Endothelial cell of umbilical vein (primary cell): ENCODE data around the gene NOD2. TPM values are rescaled to one million over a fixed set of nuclear protein-coding genes. Genes with fewer than 3 reads are reported as not detected.
A peak's percentile ranks its signal among the peaks of the same experiment; 100 is the strongest.

Experiments
- BruUV-seq: library from RNA; stranded (reverse); fragments of 400-500 nt; replicated peaks from 2 replicates; lab custom pipeline; 2021; lab: Mats Ljungman, UMichigan
- CTCF ChIA-PET: fragments of 300-600, 350-600 bp; sonication (Branson Sonifier 250); formaldehyde crosslinking; loops from one replicate; lab custom pipeline; 2021; ENCODE audit warnings: antibody characterized with exemption, inconsistent platforms; lab: Charles Lee
- POLR2A ChIA-PET: fragments of 300-600, 350-600 bp; sonication (Branson Sonifier 250); formaldehyde crosslinking; loops from one replicate; lab custom pipeline; 2021; ENCODE audit warnings: antibody characterized with exemption, inconsistent platforms; lab: Charles Lee
- DNase-seq: peaks from one replicate; pipeline ENCODE4 v3.0.0-alpha.2; 2011; ENCODE audit warnings: low read depth, low spot score
- FAIRE-seq: peaks from 2 replicates; lab custom pipeline; 2011; peaks lifted over from hg19 to GRCh38; lab: Jason Lieb, UNC
- H2AFZ ChIP-seq: 2 replicates; pipeline ENCODE4 v1.6.0; 2012; ENCODE audit warnings: low read depth, low read length, control low read depth, inconsistent platforms
- H3K27ac ChIP-seq: 2 replicates; pipeline ENCODE4 v1.5.1; 2011; ENCODE audit warnings: low read depth, mild to moderate bottlenecking, control low read depth, low read length, moderate library complexity; ENCODE audit not compliant: insufficient read depth
- H3K27me3 ChIP-seq, 2 experiments: 2 replicates each; pipeline versions ENCODE4 v1.6.0 to v1.6.1; 2011; ENCODE audit warnings: low read length in 2 of 2, mixed read lengths in 1 of 2; ENCODE audit not compliant: control insufficient read depth in 2 of 2, insufficient read depth in 2 of 2
- H3K36me3 ChIP-seq, 2 experiments: 2 replicates in 1 of 2; 3 replicates in 1 of 2; pipeline ENCODE4 v1.5.1; 2011; ENCODE audit warnings: low read length in 2 of 2, mild to moderate bottlenecking in 1 of 2, moderate library complexity in 1 of 2; ENCODE audit not compliant: control insufficient read depth in 2 of 2, insufficient read depth in 2 of 2; ENCODE audit errors: extremely low read depth in 1 of 2
- H3K4me1 ChIP-seq: 3 replicates; pipeline ENCODE4 v1.5.1; 2011; ENCODE audit warnings: mild to moderate bottlenecking, low read length; ENCODE audit not compliant: control insufficient read depth, insufficient read depth; ENCODE audit errors: extremely low read depth
- H3K4me2 ChIP-seq: 2 replicates; pipeline ENCODE4 v1.6.1; 2011; ENCODE audit warnings: low read length, control low read depth, mixed read lengths; ENCODE audit not compliant: insufficient read depth
- H3K4me3 ChIP-seq, 3 experiments: fragments of 200-600 bp in 1 of 3; sonication (generic), shearing (Covaris generic) in 1 of 3; replicated peaks in 1 of 3; 2 replicates each; pipeline ENCODE4 v1.5.1; 2011 to 2016; ENCODE audit warnings: control low read depth in 3 of 3, low read length in 3 of 3, mild to moderate bottlenecking in 2 of 3, inconsistent platforms in 1 of 3, low read depth in 1 of 3, moderate library complexity in 1 of 3; ENCODE audit not compliant: insufficient read depth in 1 of 3
- H3K79me2 ChIP-seq: 2 replicates; pipeline ENCODE4 v1.6.0; 2012; ENCODE audit warnings: low read length, inconsistent platforms; ENCODE audit not compliant: control insufficient read depth, insufficient read depth
- H3K9ac ChIP-seq: replicated peaks from 2 replicates; pipeline ENCODE3; 2011; ENCODE audit warnings: low read length, control low read depth; ENCODE audit not compliant: insufficient read depth; ENCODE audit errors: extremely low read depth
- H3K9me1 ChIP-seq: replicated peaks from 3 replicates; pipeline ENCODE4 v1.6.0; 2011; ENCODE audit warnings: mild to moderate bottlenecking, low read length; ENCODE audit not compliant: control insufficient read depth, insufficient read depth; ENCODE audit errors: extremely low read depth
- H3K9me3 ChIP-seq: replicated peaks from 2 replicates; pipeline ENCODE4 v1.5.1; 2012; ENCODE audit warnings: low read length, inconsistent platforms; ENCODE audit not compliant: control insufficient read depth, insufficient read depth
- H4K20me1 ChIP-seq: replicated peaks from 2 replicates; pipeline ENCODE3; 2011; ENCODE audit warnings: mild to moderate bottlenecking, low read length; ENCODE audit not compliant: control insufficient read depth, insufficient read depth; ENCODE audit errors: extremely low read depth
- EZH2 ChIP-seq: IDR thresholded peaks from 2 replicates; pipeline ENCODE4 v1.6.1; 2012; ENCODE audit warnings: borderline replicate concordance, low read depth, mild to moderate bottlenecking, moderate library complexity, low read length, inconsistent platforms; ENCODE audit not compliant: severe bottlenecking
- JUN ChIP-seq: IDR thresholded peaks from 2 replicates; pipeline ENCODE4 v1.6.1; 2011; ENCODE audit warnings: borderline replicate concordance, low read depth; ENCODE audit not compliant: insufficient read length, insufficient read depth
- POLR2AphosphoS5 ChIP-seq: IDR thresholded peaks from 2 replicates; pipeline ENCODE4 v1.6.1; 2012; ENCODE audit warnings: low read depth, mild to moderate bottlenecking, control low read depth, low read length, moderate library complexity; ENCODE audit not compliant: insufficient read depth
- dilution Hi-C: fragments of 300-500 bp; cut with MboI; formaldehyde crosslinking; loops from one replicate; pipeline ENCODE4 v1.15.0; 2019; ENCODE audit warnings: low sequenced_read_pairs; ENCODE audit not compliant: extremely low pct_ligation_motif_present
- intact Hi-C: fragments of 100-400 bp; cut with micrococcal nuclease; formaldehyde crosslinking; loops from one replicate; pipeline ENCODE4 v1.10.0; 2022
- polyA plus RNA-seq, 4 experiments: library from polyadenylated mRNA; depleted of rRNA in 3 of 4; stranded (reverse) in 3 of 4; unstranded in 1 of 4; fragments of >200 nt; gene quantifications; 2 replicates each; pipeline versions ENCODE4 v1.2.1 to v1.2.3, GENCODE V29; 2011 to 2012; ENCODE audit warnings: missing spikeins in 1 of 4
- total RNA-seq: library from RNA; stranded (reverse); gene quantifications from 2 replicates; pipeline ENCODE4 v1.2.3, GENCODE V29; 2021
- TF ChIP-seq, protein P1 (sequence below): IDR thresholded peaks from 2 replicates; pipeline ENCODE4 v1.6.1; 2011; ENCODE audit not compliant: insufficient read depth, insufficient read length

Gene NOD2
- total and polyA plus RNA-seq, 2 donors (not counting 3 experiments of a cell fraction or from before 2014, with no cell fraction given) = 0.07 to 0.58 TPM

- Histone ChIP-seq H3K27ac (no peak overlapping the region), H3K9me1 (no peaks in the 10 kb centered on the region), H3K4me3 (no peak overlapping the region), H4K20me1 (no peaks in the 10 kb centered on the region), H3K9me3 (no peaks in the 10 kb centered on the region), H3K36me3 (no peaks in the 10 kb centered on the region), H3K79me2 (no peaks in the 10 kb centered on the region), H3K4me2 (no peak overlapping the region), H3K9ac (no peak overlapping the region), H3K27me3 (no peaks in the 10 kb centered on the region), H3K4me1 (no peaks in the 10 kb centered on the region), H2AFZ (peak overlapping the region; percentile 3)
- intact Hi-C loops = no loop called here
- TF ChIP-seq JUN = no peak
- TF ChIP-seq, protein P1, sequence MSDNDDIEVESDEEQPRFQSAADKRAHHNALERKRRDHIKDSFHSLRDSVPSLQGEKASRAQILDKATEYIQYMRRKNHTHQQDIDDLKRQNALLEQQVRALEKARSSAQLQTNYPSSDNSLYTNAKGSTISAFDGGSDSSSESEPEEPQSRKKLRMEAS = no peak
- no peak for TF ChIP-seq EZH2
- no peak for TF ChIP-seq POLR2AphosphoS5
- DNase-seq (peak; percentile 39), FAIRE-seq (no peak)
- BruUV-seq = no TSS peak
- dilution Hi-C loops = no loop called here
- ChIA-PET CTCF (interaction anchor here (0.8 to 2.7 kb wide), 2 partner anchors 33 to 108 kb away, joined by 4 to 10 read pairs; no protein-coding TSS in a partner anchor), POLR2A (no interaction called here)
Measured at GRCh38 chr16:50697881-50698767, 4.7 kb downstream of the NOD2 start.
